GM23338 (cell line): ENCODE results near the gene ATG2B. TPM values are rescaled to one million over a fixed set of nuclear protein-coding genes. Genes with fewer than 3 reads are reported as not detected.

Experiments used
- ATAC-seq: fragments of 200-7000 bp; cut with Tn5 transposase; 3 replicates; pipeline ENCODE4 v1.9.1; 2020
- DNase-seq: peaks from one replicate; pipeline ENCODE4 v3.0.0-alpha.2; 2015; ENCODE audit warnings: low spot score
- H2AFZ ChIP-seq: fragments of 200-600 bp; sonication (generic); 2 replicates; pipeline ENCODE4 v1.8.0; 2016; ENCODE audit warnings: antibody characterized with exemption, mild to moderate bottlenecking, moderate library complexity
- H3F3A ChIP-seq: fragments of 200-600 bp; sonication (generic); replicated peaks from 2 replicates; pipeline ENCODE4 v1.8.0; 2017; ENCODE audit warnings: antibody characterized with exemption, mixed run types, low read depth
- H3K27ac ChIP-seq: fragments of 200-600 bp; sonication (generic); 2 replicates; pipeline ENCODE4 v1.6.1; 2016; ENCODE audit warnings: low read depth
- H3K27me3 ChIP-seq: fragments of 200-600 bp; sonication (generic); 2 replicates; pipeline ENCODE4 v1.8.0; 2016; ENCODE audit warnings: mild to moderate bottlenecking, mixed run types, moderate library complexity; ENCODE audit not compliant: insufficient read depth
- H3K36me3 ChIP-seq: fragments of 200-600 bp; sonication (generic); 2 replicates; pipeline ENCODE4 v1.8.0; 2016; ENCODE audit warnings: mild to moderate bottlenecking; ENCODE audit not compliant: insufficient read depth
- H3K4me1 ChIP-seq: fragments of 200-600 bp; sonication (generic); 2 replicates; pipeline ENCODE4 v1.8.0; 2016; ENCODE audit warnings: mild to moderate bottlenecking, moderate library complexity; ENCODE audit not compliant: insufficient read depth
- H3K4me2 ChIP-seq: fragments of 200-600 bp; sonication (generic); 2 replicates; pipeline ENCODE4 v1.7.1; 2017; ENCODE audit warnings: mixed run types
- H3K4me3 ChIP-seq: fragments of 200-600 bp; sonication (generic); 2 replicates; pipeline ENCODE4 v1.6.1; 2016; ENCODE audit warnings: mixed run types
- H3K79me2 ChIP-seq: fragments of 200-600 bp; sonication (generic); replicated peaks from 2 replicates; pipeline ENCODE4 v1.8.0; 2017; ENCODE audit warnings: mild to moderate bottlenecking; ENCODE audit not compliant: insufficient read depth
- H3K9me2 ChIP-seq: fragments of 200-600 bp; sonication (generic); 2 replicates; pipeline ENCODE4 v1.8.0; 2017; ENCODE audit not compliant: insufficient read depth
- H4K20me1 ChIP-seq: fragments of 200-600 bp; sonication (generic); replicated peaks from 2 replicates; pipeline ENCODE4 v1.8.0; 2017; ENCODE audit warnings: mild to moderate bottlenecking; ENCODE audit not compliant: insufficient read depth
- H3K27ac Mint-ChIP-seq: 2 replicates; pipeline ENCODE4 v1.8.0; 2020; ENCODE audit warnings: inconsistent platforms, mild to moderate bottlenecking, moderate library complexity, mixed read lengths
- H3K27me3 Mint-ChIP-seq: 3 replicates; pipeline ENCODE4 v1.8.0; 2022; ENCODE audit warnings: low read depth, mild to moderate bottlenecking, moderate library complexity, mixed read lengths, inconsistent platforms; ENCODE audit not compliant: insufficient read depth, poor library complexity
- H3K36me3 Mint-ChIP-seq: 3 replicates; pipeline ENCODE4 v1.8.0; 2021; ENCODE audit warnings: low read depth, mild to moderate bottlenecking, inconsistent platforms, moderate library complexity, mixed read lengths
- H3K4me1 Mint-ChIP-seq: 3 replicates; pipeline ENCODE4 v1.8.0; 2020; ENCODE audit warnings: mild to moderate bottlenecking, inconsistent platforms, mixed read lengths
- H3K4me3 Mint-ChIP-seq: 3 replicates; pipeline ENCODE4 v1.8.0; 2021; ENCODE audit warnings: moderate library complexity, mild to moderate bottlenecking, inconsistent platforms, mixed read lengths
- H3K9me3 Mint-ChIP-seq: 3 replicates; pipeline ENCODE4 v1.8.0; 2020; ENCODE audit warnings: moderate library complexity, mild to moderate bottlenecking, inconsistent platforms, mixed read lengths
- CREB1 ChIP-seq: fragments of 250-450 bp; sonication (Bioruptor Pico); IDR thresholded peaks from 2 replicates; pipeline ENCODE4 v1.5.0; 2020; ENCODE audit warnings: low read depth, mild to moderate bottlenecking, moderate library complexity
- CTCF ChIP-seq, 2 experiments: fragments of 200-600 bp in 1 of 2; sonication (generic) in 1 of 2; conservative IDR thresholded peaks; 2 replicates each; pipeline versions ENCODE4 v1.5.1 to v1.6.1; 2016 to 2017; ENCODE audit warnings: antibody characterized with exemption in 2 of 2, low read depth in 2 of 2, mild to moderate bottlenecking in 2 of 2, moderate library complexity in 1 of 2
- ETS1 ChIP-seq: IDR thresholded peaks from 2 replicates; pipeline ENCODE4 v1.6.1; 2016; ENCODE audit warnings: antibody characterized with exemption
- EZH2 ChIP-seq: fragments of 200-600 bp; sonication (generic); IDR thresholded peaks from one replicate; pipeline ENCODE4 v1.8.0; 2017; ENCODE audit warnings: antibody characterized with exemption, mild to moderate bottlenecking, low read depth; ENCODE audit not compliant: unreplicated experiment
- EZH2phosphoT487 ChIP-seq: fragments of 200-600 bp; sonication (generic); IDR thresholded peaks from one replicate; pipeline ENCODE4 v1.8.1; 2018; ENCODE audit warnings: antibody characterized with exemption; ENCODE audit not compliant: unreplicated experiment
- JUNB ChIP-seq: IDR thresholded peaks from one replicate; pipeline ENCODE4 v1.6.1; 2016; ENCODE audit warnings: antibody characterized with exemption; ENCODE audit not compliant: unreplicated experiment
- NANOG ChIP-seq: IDR thresholded peaks from 2 replicates; pipeline ENCODE4 v1.6.1; 2016; ENCODE audit warnings: antibody characterized with exemption, borderline replicate concordance
- POLR2AphosphoS5 ChIP-seq: IDR thresholded peaks from 2 replicates; pipeline ENCODE4 v1.6.1; 2016; ENCODE audit warnings: antibody characterized with exemption, low read depth
- REST ChIP-seq: IDR thresholded peaks from one replicate; pipeline ENCODE4 v1.6.1; 2018; ENCODE audit warnings: antibody characterized with exemption; ENCODE audit not compliant: unreplicated experiment
- STAT1 ChIP-seq: IDR thresholded peaks from one replicate; pipeline ENCODE4 v1.6.1; 2016; ENCODE audit warnings: antibody characterized with exemption; ENCODE audit not compliant: unreplicated experiment
- ZNF114 ChIP-seq: fragments of 250-450 bp; sonication (Bioruptor Pico); IDR thresholded peaks from 2 replicates; pipeline ENCODE4 v1.5.0; 2020; ENCODE audit warnings: mild to moderate bottlenecking, moderate library complexity
- ZNF331 ChIP-seq: fragments of 250-450 bp; sonication (Bioruptor Pico); IDR thresholded peaks from 2 replicates; pipeline ENCODE4 v1.5.0; 2020; ENCODE audit warnings: low read depth, mild to moderate bottlenecking, moderate library complexity
- ZNF462 ChIP-seq: fragments of 250-450 bp; sonication (Bioruptor Pico); IDR thresholded peaks from 2 replicates; pipeline ENCODE4 v1.5.0; 2020; ENCODE audit warnings: mild to moderate bottlenecking, moderate library complexity
- polyA plus RNA-seq: library from polyadenylated mRNA; unstranded; fragments of >200 nt; fragmentation: Nextera tagmentation; extraction: Ambion mirVana; gene quantifications from 2 replicates; pipeline ENCODE4 v1.2.1, GENCODE V29; 2016
- total RNA-seq: library from RNA; depleted of rRNA; stranded (reverse); fragments of >200 nt; shearing (Covaris generic); gene quantifications from 2 replicates; pipeline ENCODE4 v1.2.3, GENCODE V29; 2014

Gene ATG2B
- total and polyA plus RNA-seq, 2 experiments from 2014 or later: 3.8 to 15.4 TPM

- no peak for TF ChIP-seq CREB1
- no peak for TF ChIP-seq ZNF331 (CRISPR knock-in tag)
- no peak for TF ChIP-seq NANOG
- TF ChIP-seq POLR2AphosphoS5: no peak
Measured at GRCh38 chr14:96359959-96360358, 3.2 kb downstream of the ATG2B start (continued).

- Mint-ChIP-seq H3K27me3 (peaks cover 1% of the 10 kb centered on the region), H3K9me3 (no peaks in the 10 kb centered on the region; the same call in 2 of the 3 replicates), H3K4me1 (peaks cover 40% of the 10 kb centered on the region), H3K36me3 (peaks cover 11% of the 10 kb centered on the region; the same call in 1 of the 3 replicates), H3K27ac (peak overlapping the region; percentile 87), H3K4me3 (no peak overlapping the region; the same call in 2 of the 3 replicates)
- no peaks in the 10 kb centered on the region for H3K27me3 ChIP-seq
- no peak overlapping the region for H3K4me2 ChIP-seq
- no peak for DNase-seq
- no peaks in the 10 kb centered on the region for H3F3A ChIP-seq
- no peak for TF ChIP-seq JUNB
- no peak for TF ChIP-seq ETS1
- no peak for TF ChIP-seq POLR2AphosphoS5
- TF ChIP-seq REST: no peak
- no peak for TF ChIP-seq EZH2phosphoT487
- TF ChIP-seq NANOG: no peak
- no peak for TF ChIP-seq ZNF114 (CRISPR knock-in tag)
- no peak for TF ChIP-seq CREB1
- no peak for TF ChIP-seq ZNF462 (CRISPR knock-in tag)
- TF ChIP-seq ZNF331 (CRISPR knock-in tag): no peak
- TF ChIP-seq STAT1: no peak
- no peak for TF ChIP-seq EZH2
- TF ChIP-seq CTCF (conservative IDR thresholded peaks at IDR 0.05; ENCODE audit: low read depth in 2 of 2): no peak; a peak in 1 of 4 replicates
- H3K9me2 ChIP-seq: no peaks in the 10 kb centered on the region
- H2AFZ ChIP-seq: no peak overlapping the region
- H3K36me3 ChIP-seq: no peaks in the 10 kb centered on the region
- no peak for ATAC-seq
- H3K27ac ChIP-seq: peak overlapping the region; percentile 3; the same call in 1 of the 2 replicates
- peaks cover 81% of the 10 kb centered on the region for H3K79me2 ChIP-seq
- H4K20me1 ChIP-seq: no peaks in the 10 kb centered on the region; the same call in 1 of the 2 replicates
- peaks cover 35% of the 10 kb centered on the region for H3K4me1 ChIP-seq
- H3K4me3 ChIP-seq: no peak overlapping the region
Measured at GRCh38 chr14:96357216-96357615, 5.9 kb downstream of the ATG2B start.
